Measurements from ENCODE around the gene EXD3.

Gene EXD3

GRCh38 chr9:137374131-137374845 is 48.7 kb downstream of the EXD3 start:
- no peak for TF ChIP-seq ZNF274 (IDR thresholded peaks at IDR 0.05; ENCODE audit: low read depth, low read length)
- no peak overlapping the region for H3K4me3 ChIP-seq (ENCODE audit: low read length)

- no peak overlapping the region for H3K4me3 ChIP-seq (ENCODE audit: low read length)
- no peak for TF ChIP-seq ZNF274 (IDR thresholded peaks at IDR 0.05; ENCODE audit: low read depth, low read length)
These were observed 49.4 kb downstream of the EXD3 start for GRCh38 chr9:137373611-137373980.

- no peak overlapping the region for H3K4me3 ChIP-seq (ENCODE audit: low read length)
- TF ChIP-seq ZNF274 (IDR thresholded peaks at IDR 0.05; ENCODE audit: low read depth, low read length) = no peak
These were observed 50.0 kb downstream of the EXD3 start for GRCh38 chr9:137372693-137373610.

- no peak overlapping the region for H3K4me3 ChIP-seq (ENCODE audit: low read length)
- TF ChIP-seq ZNF274 (IDR thresholded peaks at IDR 0.05; ENCODE audit: low read depth, low read length) = no peak
These were observed 50.9 kb downstream of the EXD3 start for GRCh38 chr9:137371946-137372651.

GRCh38 chr9:137371521-137371941 is 51.4 kb downstream of the EXD3 start:
- no peak overlapping the region for H3K4me3 ChIP-seq (ENCODE audit: low read length)
- no peak for TF ChIP-seq ZNF274 (IDR thresholded peaks at IDR 0.05; ENCODE audit: low read depth, low read length)

GRCh38 chr9:137370865-137371520 is 52.0 kb downstream of the EXD3 start:
- TF ChIP-seq ZNF274 (IDR thresholded peaks at IDR 0.05; ENCODE audit: low read depth, low read length) = no peak
- no peak overlapping the region for H3K4me3 ChIP-seq (ENCODE audit: low read length)

- H3K4me3 ChIP-seq (ENCODE audit: low read length) = no peak overlapping the region
- TF ChIP-seq ZNF274 (IDR thresholded peaks at IDR 0.05; ENCODE audit: low read depth, low read length) = no peak
These were observed 52.8 kb downstream of the EXD3 start for GRCh38 chr9:137369911-137370764.

GRCh38 chr9:137369061-137369787 is 53.7 kb downstream of the EXD3 start:
- no peak for TF ChIP-seq ZNF274 (IDR thresholded peaks at IDR 0.05; ENCODE audit: low read depth, low read length)
- no peak overlapping the region for H3K4me3 ChIP-seq (ENCODE audit: low read length)

GRCh38 chr9:137368431-137369035 is 54.4 kb downstream of the EXD3 start:
- no peak for TF ChIP-seq ZNF274 (IDR thresholded peaks at IDR 0.05; ENCODE audit: low read depth, low read length)

GRCh38 chr9:137367506-137368430 is 55.2 kb downstream of the EXD3 start:
- TF ChIP-seq ZNF274 (IDR thresholded peaks at IDR 0.05; ENCODE audit: low read depth, low read length) = no peak
- no peak overlapping the region for H3K4me3 ChIP-seq (ENCODE audit: low read length)

More at GRCh38 chr9:137368431-137369035, 54.4 kb downstream of the EXD3 start:
- H3K4me3 ChIP-seq (ENCODE audit: low read length) = no peak overlapping the region

GRCh38 chr9:137366891-137367381 is 56.0 kb downstream of the EXD3 start:
- no peak for TF ChIP-seq ZNF274 (IDR thresholded peaks at IDR 0.05; ENCODE audit: low read depth, low read length)
- H3K4me3 ChIP-seq (ENCODE audit: low read length) = no peak overlapping the region

Measured in GM08714 (cell line).